Stomach (tissue), 9 donors: ENCODE measurements around the gene DIDO1. TPM values are rescaled to one million over a fixed set of nuclear protein-coding genes. Genes with fewer than 3 reads are reported as not detected.

Experiments used
- DNase-seq, 2 donors: peaks; one replicate each; pipeline versions ENCODE4 v3.0.0 to v3.0.0-alpha.2; 2013 to 2019
- H3K27ac ChIP-seq, 5 donors: fragments of 200-600 bp in 4 of 5; sonication (generic) in 4 of 5; one replicate each; pipeline ENCODE4 v1.5.1; 2013 to 2019; ENCODE audit warnings: mild to moderate bottlenecking in 1 of 5, moderate library complexity in 1 of 5
- H3K27me3 ChIP-seq, 3 donors: fragments of 200-600 bp; sonication (generic); one replicate each; pipeline ENCODE4 v1.5.1; 2017 to 2019; ENCODE audit warnings: mixed run types in 1 of 3
- H3K36me3 ChIP-seq, 4 donors: fragments of 200-600 bp; sonication (generic); 1 replicate in 3 of 4; 2 replicates in 1 of 4; pipeline ENCODE4 v1.5.1; 2016 to 2019
- H3K4me1 ChIP-seq, 4 donors: fragments of 200-600 bp; sonication (generic); one replicate each; pipeline ENCODE4 v1.5.1; 2016 to 2019
- H3K4me3 ChIP-seq, 4 donors: fragments of 200-600 bp; sonication (generic) in 3 of 4; one replicate each; pipeline ENCODE4 v1.5.1; 2016 to 2019; ENCODE audit warnings: mild to moderate bottlenecking in 1 of 4
- H3K9me3 ChIP-seq, 4 donors: fragments of 200-600 bp; sonication (generic); one replicate each; pipeline ENCODE4 v1.5.1; 2016 to 2019
- EP300 ChIP-seq: sonication (generic); formaldehyde crosslinking; IDR thresholded peaks from one replicate; pipeline ENCODE4 v1.6.1; 2017; ENCODE audit warnings: antibody characterized with exemption
- POLR2A ChIP-seq, 4 donors: fragments of 450-650 bp; IDR thresholded peaks; one replicate each; pipeline ENCODE4 v1.6.1; 2016; ENCODE audit warnings: antibody characterized with exemption in 4 of 4, control low read depth in 2 of 4, mild to moderate bottlenecking in 1 of 4, moderate library complexity in 1 of 4
- POLR2AphosphoS5 ChIP-seq, 3 donors: sonication (generic); formaldehyde crosslinking; IDR thresholded peaks; one replicate each; pipeline ENCODE4 v1.6.1; 2016; ENCODE audit warnings: antibody characterized with exemption in 3 of 3
- WGBS, 5 donors: extraction: QIAGEN DNeasy Blood & Tissue Kit in 3 of 5; methylation state at CpG; one replicate each; pipeline versions ENCODE4 v1.1.5 to v1.1.7; 2013 to 2018; 5-methylcytosine and 5-hydroxymethylcytosine counted together
- intact Hi-C: fragments of 100-400 bp; cut with DNase I; formaldehyde crosslinking; loops from one replicate; pipeline ENCODE4 v1.15.1; 2023; ENCODE audit warnings: low total_unique reads
- polyA plus RNA-seq, 3 donors: library from polyadenylated mRNA; stranded (reverse); fragments of 200-250 nt; gene quantifications; one replicate each; pipeline ENCODE4 v1.2.3, GENCODE V29; 2013
- total RNA-seq, 5 donors: library from RNA; depleted of rRNA; stranded (reverse); fragments of >200 nt; gene quantifications; one replicate each; pipeline versions ENCODE4 v1.1.0 to v1.2.3, GENCODE V29; 2014 to 2016
- TF ChIP-seq, protein P1 (sequence below), 7 experiments: fragments of 450-650 bp in 4 of 7; fragments of 200-600 bp in 3 of 7; sonication (generic) in 3 of 7; IDR thresholded peaks; one replicate each; pipeline ENCODE4 v1.5.1; 2016 to 2019; ENCODE audit warnings: antibody characterized with exemption in 7 of 7, control low read depth in 2 of 7, mild to moderate bottlenecking in 1 of 7
- donor health status: healthy with polysubstance abuse.
- donor health status: Bipolar disorder and iron deficiency.
- donor health status: healthy.

Gene DIDO1
- total and polyA plus RNA-seq, 8 donors, result 8.1 to 117 (median 57.7) TPM

DNA sequence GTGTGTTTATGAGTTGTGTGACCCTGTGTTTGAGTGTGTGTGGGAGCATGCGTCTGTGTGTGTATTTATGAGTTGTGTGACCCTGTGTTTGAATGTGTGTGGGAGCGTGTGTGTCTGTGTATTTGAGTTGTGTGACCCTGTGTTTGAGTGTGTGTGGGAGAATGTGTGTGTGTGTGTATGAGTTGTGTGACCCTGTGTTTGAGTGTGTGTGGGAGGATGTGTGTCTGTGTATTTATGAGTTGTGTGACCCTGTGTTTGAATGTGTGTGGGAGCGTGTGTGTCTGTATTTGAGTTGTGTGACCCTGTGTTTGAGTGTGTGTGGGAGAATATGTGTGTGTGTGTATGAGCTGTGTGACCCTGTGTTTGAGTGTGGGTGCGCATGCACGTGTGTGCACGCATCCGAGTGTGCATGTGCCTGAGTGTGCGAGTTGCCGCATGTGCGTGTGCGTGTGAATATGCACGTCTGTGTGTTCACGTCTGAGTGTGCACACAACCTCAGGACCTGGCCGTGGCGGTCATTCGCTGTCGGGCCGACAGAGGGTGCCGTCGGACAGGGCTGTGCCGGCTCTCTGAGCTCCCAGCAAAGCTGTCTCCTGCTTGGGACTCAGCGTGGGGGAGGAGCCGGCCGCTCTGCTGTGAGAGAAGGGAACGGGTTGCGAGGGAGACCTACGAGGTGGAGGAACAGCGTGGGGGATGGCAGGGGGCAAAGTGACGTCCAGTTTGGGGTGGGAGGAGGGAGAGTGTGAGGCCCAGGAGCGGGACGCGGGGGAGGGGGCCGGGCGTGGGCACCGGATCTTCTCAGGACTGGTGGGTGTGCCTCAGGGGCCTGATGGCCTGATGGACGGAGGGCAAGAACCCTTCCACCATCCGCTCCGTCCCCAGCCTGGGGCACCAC lies 45.9 kb upstream of the DIDO1 start:
- H3K27ac ChIP-seq, result no peak overlapping the region
- H3K36me3 ChIP-seq, result peaks cover 0 to 8% (median 0%) of the 10 kb centered on the region in 4 donors
- intact Hi-C loops, result loop anchor here (2.0 kb wide), 1 partner anchor 37 kb away; no protein-coding TSS in a partner anchor
- peaks cover 7 to 18% (median 14%) of the 10 kb centered on the region in 4 donors for H3K4me1 ChIP-seq
- H3K27me3 ChIP-seq, result peaks cover 19 to 92% (median 67%) of the 10 kb centered on the region in 3 donors
- no peaks in the 10 kb centered on the region for H3K9me3 ChIP-seq
- peak; percentile 90 to 95 for DNase-seq
- TF ChIP-seq POLR2A (IDR thresholded peaks at IDR 0.05) (no peak), POLR2AphosphoS5 (IDR thresholded peaks at IDR 0.05) (peak in 1 of 3 donors; percentile 44)
- TF ChIP-seq, protein P1, sequence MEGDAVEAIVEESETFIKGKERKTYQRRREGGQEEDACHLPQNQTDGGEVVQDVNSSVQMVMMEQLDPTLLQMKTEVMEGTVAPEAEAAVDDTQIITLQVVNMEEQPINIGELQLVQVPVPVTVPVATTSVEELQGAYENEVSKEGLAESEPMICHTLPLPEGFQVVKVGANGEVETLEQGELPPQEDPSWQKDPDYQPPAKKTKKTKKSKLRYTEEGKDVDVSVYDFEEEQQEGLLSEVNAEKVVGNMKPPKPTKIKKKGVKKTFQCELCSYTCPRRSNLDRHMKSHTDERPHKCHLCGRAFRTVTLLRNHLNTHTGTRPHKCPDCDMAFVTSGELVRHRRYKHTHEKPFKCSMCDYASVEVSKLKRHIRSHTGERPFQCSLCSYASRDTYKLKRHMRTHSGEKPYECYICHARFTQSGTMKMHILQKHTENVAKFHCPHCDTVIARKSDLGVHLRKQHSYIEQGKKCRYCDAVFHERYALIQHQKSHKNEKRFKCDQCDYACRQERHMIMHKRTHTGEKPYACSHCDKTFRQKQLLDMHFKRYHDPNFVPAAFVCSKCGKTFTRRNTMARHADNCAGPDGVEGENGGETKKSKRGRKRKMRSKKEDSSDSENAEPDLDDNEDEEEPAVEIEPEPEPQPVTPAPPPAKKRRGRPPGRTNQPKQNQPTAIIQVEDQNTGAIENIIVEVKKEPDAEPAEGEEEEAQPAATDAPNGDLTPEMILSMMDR (IDR thresholded peaks at IDR 0.05), result peak in 5 of 7 experiments; percentile 77 to 87 (median 86)
- H3K4me3 ChIP-seq, result peak overlapping the region; percentile 19 to 39 (median 30)
- 3 to 5% (median 4%) methylated on average over 31 to 38 of the region's 38 CpGs for WGBS, 5 donors

DNA sequence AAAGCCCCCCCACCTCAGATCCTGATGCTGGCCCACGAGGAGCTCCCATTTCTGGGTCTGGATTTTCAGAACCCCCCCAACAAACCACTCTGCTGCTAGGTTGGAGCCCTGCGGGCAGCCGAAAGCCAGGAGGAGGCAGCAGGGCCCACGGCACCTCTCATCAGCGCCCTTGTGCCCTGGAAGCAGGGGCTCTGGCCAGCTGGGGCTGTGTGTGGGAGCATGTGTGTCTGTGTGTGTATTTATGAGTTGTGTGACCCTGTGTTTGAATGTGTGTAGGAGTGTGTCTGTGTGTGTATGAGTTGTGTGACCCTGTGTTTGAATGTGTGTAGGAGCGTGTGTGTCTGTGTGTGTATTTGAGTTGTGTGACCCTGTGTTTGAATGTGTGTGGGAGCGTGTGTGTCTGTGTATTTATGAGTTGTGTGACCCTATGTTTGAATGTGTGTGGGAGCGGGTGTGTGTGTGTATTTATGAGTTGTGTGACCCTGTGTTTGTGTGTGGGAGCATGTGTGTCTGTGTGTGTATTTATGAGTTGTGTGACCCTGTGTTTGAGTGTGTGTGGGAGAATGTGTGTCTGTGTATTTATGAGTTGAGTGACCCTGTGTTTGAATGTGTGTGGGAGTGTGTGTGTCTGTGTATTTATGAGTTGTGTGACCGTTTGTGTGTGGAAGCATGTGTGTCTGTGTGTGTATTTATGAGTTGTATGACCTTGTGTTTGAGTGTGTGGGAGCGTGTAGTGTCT lies 45.1 kb upstream of the DIDO1 start:
- Histone ChIP-seq H3K9me3 (no peaks in the 10 kb centered on the region), H3K27me3 (peaks cover 19 to 84% (median 59%) of the 10 kb centered on the region in 3 donors), H3K4me3 (no peak overlapping the region), H3K27ac (no peak overlapping the region), H3K36me3 (peaks cover 0 to 17% (median 0%) of the 10 kb centered on the region in 4 donors), H3K4me1 (peaks cover 7 to 18% (median 14%) of the 10 kb centered on the region in 4 donors)
- no peak for DNase-seq
- intact Hi-C loops, result no loop called here
- TF ChIP-seq EP300, result no peak
- TF ChIP-seq POLR2AphosphoS5 (IDR thresholded peaks at IDR 0.05), result no peak
- TF ChIP-seq, protein P1 (IDR thresholded peaks at IDR 0.05), result no peak
- no peak for TF ChIP-seq POLR2A (IDR thresholded peaks at IDR 0.05)
- 63 to 82% (median 74%) methylated on average over 5 to 10 of the region's 10 CpGs for WGBS, 5 donors

DNA sequence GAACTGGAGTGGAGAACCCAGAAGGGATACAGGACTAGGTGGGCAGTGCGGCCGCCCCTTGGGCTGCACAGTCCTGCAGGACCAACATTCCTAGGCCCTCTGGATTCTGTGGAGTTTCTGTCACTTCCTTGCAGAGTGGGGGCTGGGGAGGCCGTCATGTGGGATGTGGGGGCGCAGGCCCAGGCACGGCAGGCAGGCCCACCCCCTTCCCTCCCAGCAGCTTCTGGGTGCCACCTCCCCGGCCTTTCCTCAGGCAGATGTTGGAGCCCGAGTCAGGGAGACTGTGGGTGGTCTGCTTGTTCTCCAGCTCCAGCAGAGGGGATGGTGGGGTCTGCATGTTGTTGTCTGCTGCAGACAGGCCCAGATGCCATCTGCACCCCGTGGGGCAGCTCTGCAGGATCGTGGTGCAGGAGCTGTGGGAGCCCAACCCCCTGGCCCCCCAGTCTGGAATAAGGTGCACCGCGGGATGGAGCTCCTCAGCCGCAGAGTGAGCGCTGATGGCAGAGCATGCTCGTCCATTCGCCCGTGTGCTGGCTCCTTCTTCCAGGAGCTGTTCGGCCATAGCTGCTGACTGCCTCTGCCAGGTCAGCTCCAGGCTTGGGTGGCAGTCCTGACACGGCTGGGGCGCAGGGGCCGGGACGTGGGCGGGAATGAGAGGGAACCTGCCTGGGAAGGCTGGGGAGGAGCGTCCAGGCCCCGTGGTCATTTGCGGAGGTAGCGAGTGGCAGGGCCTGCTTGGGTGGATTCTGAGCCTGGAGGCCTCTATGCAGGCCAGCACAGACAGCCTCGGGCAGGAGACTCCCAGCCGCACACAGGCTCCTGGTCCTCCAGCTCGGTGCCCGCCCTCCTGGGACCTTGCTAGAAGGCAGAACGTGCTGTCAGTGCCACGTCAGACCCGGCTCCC lies 44.3 kb upstream of the DIDO1 start:
- H3K27ac ChIP-seq, result no peak overlapping the region
- intact Hi-C loops, result no loop called here
- no peak overlapping the region for H3K4me3 ChIP-seq
- peaks cover 13 to 75% (median 52%) of the 10 kb centered on the region in 3 donors for H3K27me3 ChIP-seq
- DNase-seq, result no peak
- peaks cover 0 to 21% (median 2%) of the 10 kb centered on the region in 4 donors for H3K36me3 ChIP-seq
- TF ChIP-seq POLR2A (IDR thresholded peaks at IDR 0.05) (no peak), POLR2AphosphoS5 (IDR thresholded peaks at IDR 0.05) (no peak), EP300 (no peak)
- TF ChIP-seq, protein P1 (IDR thresholded peaks at IDR 0.05), result no peak
- no peaks in the 10 kb centered on the region for H3K9me3 ChIP-seq
- H3K4me1 ChIP-seq, result peaks cover 7 to 18% (median 14%) of the 10 kb centered on the region in 4 donors
- 25 to 46% (median 44%) methylated on average over 7 to 33 of the region's 33 CpGs for WGBS, 5 donors
